ENCODE data around the gene TAF1C. TPM values are rescaled to one million over a fixed set of nuclear protein-coding genes. Genes with fewer than 3 reads are reported as not detected.

TAF1C gene
- total and polyA plus RNA-seq, 9 of the 15 experiments (the other 6 are each of a cell fraction or from before 2014, with no cell fraction given), result 1.5 to 74.8 (median 21.0) TPM

- DNase-seq (ENCODE audit: extremely low read depth in 1 of 4, low spot score in 3 of 4), result no peak
- H3K4me1 ChIP-seq (replicated peaks in 1 of 2; ENCODE audit: control insufficient read depth in 2 of 2, insufficient read depth in 2 of 2, low read length in 2 of 2), result peaks cover 23 to 34% of the 10 kb centered on the region in 2 experiments
- H2AFZ ChIP-seq (ENCODE audit: low read depth, low read length), result peak overlapping the region; percentile 91
- ATAC-seq, result no peak
- H3K9ac ChIP-seq (ENCODE audit: insufficient read depth in 1 of 2, low read depth in 2 of 2, low read length in 2 of 2), result peak overlapping the region in 1 of 2 experiments; percentile 90; a peak in 2 of 4 replicates
- H3K27me3 ChIP-seq (ENCODE audit: control insufficient read depth in 2 of 2, insufficient read depth in 2 of 2, low read length in 2 of 2), result no peaks in the 10 kb centered on the region
- H3K4me3 ChIP-seq, result peak overlapping the region; percentile 15; the same call in 1 of the 2 replicates
- H3K36me3 ChIP-seq (ENCODE audit: control insufficient read depth, insufficient read depth, low read length), result peaks cover 3% of the 10 kb centered on the region; the same call in 1 of the 3 replicates
- no TSS peak for BruUV-seq (replicated peaks)
- no peak for FAIRE-seq
- WGBS (ENCODE audit: insufficient coverage, low coverage, missing lambda C conversion rate), result 4% methylated on average over 2 of the region's 2 CpGs
- peaks cover 63% of the 10 kb centered on the region for H3K79me2 ChIP-seq (ENCODE audit: control insufficient read depth, insufficient read depth, low read length)
- H3K9me3 ChIP-seq (replicated peaks; ENCODE audit: control insufficient read depth, insufficient read depth, low read depth, low read length), result no peaks in the 10 kb centered on the region
- intact Hi-C loops (cut with micrococcal nuclease), result loop anchor here (1.0 kb wide), 1 partner anchor 22 kb away; the partner anchor contains the start of gene MBTPS1
- H4K20me1 ChIP-seq (replicated peaks; ENCODE audit: control insufficient read depth, insufficient read depth, low read length), result no peaks in the 10 kb centered on the region
- no peaks in the 10 kb centered on the region for H3K9me1 ChIP-seq (ENCODE audit: control insufficient read depth, insufficient read depth, low read length)
- H3K4me2 ChIP-seq (ENCODE audit: insufficient read depth, low read length), result peak overlapping the region; percentile 91
- in situ Hi-C loops (cut with MboI), result no loop called here
- peak overlapping the region; percentile 97 for H3K27ac ChIP-seq (ENCODE audit: extremely low read depth, low read depth, low read length)
- ChIA-PET CTCF (ENCODE audit: low intra/inter-chr PET ratio) (interaction anchor here (0.5 kb wide), 1 partner anchor 170 kb away, joined by 3 read pairs; no protein-coding TSS in a partner anchor), POLR2A (interaction anchor here (0.5 to 9.6 kb wide), 9 partner anchors 9 to 92 kb away, joined by 4 to 145 read pairs (median 4); partner anchors contain the start of gene MBTPS1)
- TF ChIP-seq SAP30 (IDR thresholded peaks at IDR 0.05; ENCODE audit: borderline replicate concordance, insufficient read depth, low read depth, low read length, poor library complexity, severe bottlenecking) (no peak), PCBP1 (IDR thresholded peaks at IDR 0.05; ENCODE audit: low read depth, low read length, poor library complexity, severe bottlenecking) (no peak), ZNF589 (CRISPR knock-in tag; IDR thresholded peaks at IDR 0.05; ENCODE audit: low read depth) (peak; percentile 23; the same call in 1 of the 2 replicates), GTF2E2 (tag; IDR thresholded peaks at IDR 0.05) (peak; percentile 94), HDAC2 (IDR thresholded peaks at IDR 0.05) (no peak), SP2 (IDR thresholded peaks at IDR 0.05; ENCODE audit: extremely low read depth, low read depth, low read length, poor library complexity, severe bottlenecking) (no peak), FUS (optimal IDR thresholded peaks at IDR 0.05; ENCODE audit: low read depth, low read length) (no peak), ZNF639 (CRISPR knock-in tag; conservative IDR thresholded peaks at IDR 0.05 in 1 of 2, IDR thresholded peaks at IDR 0.05 in 1 of 2) (0 out of 4 replicates have a peak, but pooled peaks of 1 of the 2 experiments have one; percentile 35), U2AF1 (optimal IDR thresholded peaks at IDR 0.05; ENCODE audit: low read depth, low read length) (no peak), ZNF121 (CRISPR knock-in tag; conservative IDR thresholded peaks at IDR 0.05) (no peak), CUX1 (CRISPR knock-in tag; IDR thresholded peaks at IDR 0.05) (0 out of 2 replicates have a peak, but pooled peaks have one; percentile 53), RFX5 (IDR thresholded peaks at IDR 0.05; ENCODE audit: low read depth, low read length) (0 out of 2 replicates have a peak, but pooled peaks have one; percentile 24), SRF (CRISPR knock-in tag; IDR thresholded peaks at IDR 0.05) (peak in 1 of 2 experiments; percentile 91; a peak in 2 of 4 replicates), CSDE1 (IDR thresholded peaks at IDR 0.05) (0 out of 4 replicates have a peak, but pooled peaks of 1 of the 2 experiments have one; percentile 16)
Observed at GRCh38 chr16:84138500-84138823, 48.4 kb downstream of the TAF1C start.
